Dermis blood vessel endothelial cell (primary cell): Measurements from ENCODE around the gene CCDC40. TPM values are rescaled to one million over a fixed set of nuclear protein-coding genes. Genes with fewer than 3 reads are reported as not detected.
A peak's percentile ranks its signal among the peaks of the same experiment; 100 is the strongest.
"Not testable (repeated sequence)": the region's sequence is repeated elsewhere in the genome, so short reads cannot be mapped to it uniquely, and the experiment has no call there.

Experiments used
- DNase-seq: peaks from one replicate; pipeline ENCODE4 v3.0.0; 2010
- total RNA-seq: library from RNA; depleted of rRNA; stranded (reverse); fragments of >200 nt; gene quantifications from 2 replicates; pipeline ENCODE4 v1.2.3, GENCODE V29; 2014

Gene CCDC40
- total RNA-seq, 1 donor from 2014 or later: 1.4 TPM

DNA sequence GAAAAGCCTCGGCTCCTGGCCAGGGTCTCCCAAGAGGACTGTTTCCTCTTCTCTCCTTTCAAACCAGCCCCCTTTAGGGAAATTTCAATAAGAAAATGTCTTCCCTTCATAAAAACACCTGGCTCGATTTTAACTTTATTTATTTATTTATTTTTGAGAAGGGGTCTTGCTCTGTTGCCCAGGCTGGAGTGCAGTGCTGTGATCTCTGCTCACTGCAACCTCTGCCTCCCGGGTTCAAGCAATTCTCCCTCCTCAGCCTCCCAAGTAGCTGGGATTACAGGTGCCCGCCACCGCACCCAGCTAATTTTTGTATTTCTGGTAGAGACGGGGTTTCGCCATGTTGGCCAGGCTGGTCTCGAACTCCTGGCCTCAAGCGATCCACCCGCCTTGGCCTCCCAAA lies 10.3 kb downstream of the CCDC40 start:
- DNase-seq: not testable (repeated sequence)

DNA sequence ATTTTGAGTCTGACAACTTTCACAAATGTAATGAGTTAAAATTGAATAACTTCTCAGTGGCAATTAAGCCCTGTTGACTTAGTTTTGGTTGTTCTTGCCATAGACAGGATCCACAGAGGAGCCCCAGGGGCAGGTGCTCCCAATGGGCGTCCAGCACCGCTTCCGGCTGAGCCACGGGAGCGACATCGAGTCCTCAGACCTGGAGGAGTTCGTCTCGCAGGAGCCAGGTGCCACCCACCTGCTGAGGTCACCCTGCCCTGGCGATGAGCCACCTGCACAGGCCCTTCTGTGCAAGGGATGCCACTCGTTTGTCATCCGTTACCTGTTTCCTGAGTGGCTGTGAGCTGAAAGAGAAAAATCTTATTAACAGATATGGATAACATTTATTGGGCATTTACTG lies 10.7 kb downstream of the CCDC40 start:
- no peak for DNase-seq

DNA sequence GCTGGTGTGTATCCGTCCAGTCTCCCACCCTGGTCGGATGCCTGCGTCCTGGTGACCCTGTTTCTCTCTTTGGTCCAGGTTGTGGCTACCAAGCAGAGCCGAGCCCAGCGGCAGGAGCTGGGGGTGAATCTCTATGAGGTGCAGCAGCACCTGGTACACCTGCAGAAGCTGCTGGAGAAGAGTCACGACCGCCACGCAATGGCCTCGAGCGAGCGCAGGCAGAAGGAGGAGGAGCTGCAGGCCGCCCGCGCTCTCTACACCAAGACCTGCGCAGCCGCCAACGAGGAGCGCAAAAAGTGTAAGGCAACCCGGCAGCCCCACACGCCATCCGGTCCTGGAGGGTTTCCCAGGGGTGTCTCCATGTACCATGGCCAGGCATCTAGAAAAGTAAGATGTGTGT lies 13.5 kb downstream of the CCDC40 start:
- DNase-seq: no peak

DNA sequence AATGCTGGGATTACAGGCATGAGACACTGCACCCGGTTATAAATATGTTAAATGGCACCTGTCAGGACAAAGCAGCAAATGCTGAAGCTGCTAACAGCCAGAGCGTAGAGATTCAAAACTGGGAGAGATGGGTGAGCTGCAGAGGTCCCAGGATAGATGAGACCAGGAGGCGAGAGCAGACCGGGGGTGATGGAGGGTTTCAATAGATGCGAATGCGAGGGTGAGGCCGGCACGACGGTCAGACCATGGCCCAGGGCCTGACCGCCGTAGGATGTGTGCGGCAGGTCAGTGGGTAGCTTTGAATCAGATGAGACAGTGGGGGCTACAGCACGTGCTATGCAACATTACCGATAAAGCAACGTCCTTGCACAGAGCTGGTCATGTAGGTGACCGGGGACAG lies 14.3 kb downstream of the CCDC40 start:
- DNase-seq: no peak

DNA sequence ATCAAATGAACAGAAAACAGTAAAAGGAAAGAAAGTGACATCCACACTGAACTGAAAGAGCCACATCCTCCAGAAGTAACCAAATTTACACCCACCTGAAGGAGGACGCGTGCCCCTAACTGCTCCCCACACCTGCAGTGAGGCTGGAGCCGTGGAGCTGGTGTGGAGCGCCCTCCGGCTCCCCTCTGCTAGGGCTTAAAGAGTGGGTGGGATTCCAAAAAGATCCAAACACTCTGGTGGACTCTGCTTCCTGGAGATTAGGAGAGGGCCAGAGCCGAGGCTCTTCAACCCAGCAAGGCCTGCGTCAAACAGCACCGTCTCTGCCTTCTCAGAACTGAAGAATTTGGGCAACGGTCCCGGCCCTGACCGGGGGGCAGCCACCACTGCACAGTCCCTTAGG lies 15.2 kb downstream of the CCDC40 start:
- no peak for DNase-seq

DNA sequence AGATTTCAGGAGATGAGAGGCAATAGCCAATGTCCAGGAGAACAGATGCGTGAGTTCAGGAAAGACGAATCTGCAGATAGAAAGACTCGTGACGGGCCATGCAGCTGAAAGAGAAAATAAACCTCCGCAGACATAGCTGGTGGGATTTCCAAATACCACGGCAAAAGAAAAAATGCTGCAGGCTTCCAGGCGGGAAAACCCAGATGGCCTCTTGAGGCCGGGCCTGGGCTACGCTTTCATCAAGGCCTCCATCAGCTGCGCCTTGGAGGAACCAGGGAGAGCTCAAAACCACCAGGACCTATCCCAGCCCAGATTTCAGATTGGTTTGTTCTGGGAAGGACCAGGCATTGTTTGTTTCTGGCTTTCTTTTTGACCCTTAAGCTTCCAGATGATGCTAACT lies 16.7 kb downstream of the CCDC40 start:
- DNase-seq: no peak

DNA sequence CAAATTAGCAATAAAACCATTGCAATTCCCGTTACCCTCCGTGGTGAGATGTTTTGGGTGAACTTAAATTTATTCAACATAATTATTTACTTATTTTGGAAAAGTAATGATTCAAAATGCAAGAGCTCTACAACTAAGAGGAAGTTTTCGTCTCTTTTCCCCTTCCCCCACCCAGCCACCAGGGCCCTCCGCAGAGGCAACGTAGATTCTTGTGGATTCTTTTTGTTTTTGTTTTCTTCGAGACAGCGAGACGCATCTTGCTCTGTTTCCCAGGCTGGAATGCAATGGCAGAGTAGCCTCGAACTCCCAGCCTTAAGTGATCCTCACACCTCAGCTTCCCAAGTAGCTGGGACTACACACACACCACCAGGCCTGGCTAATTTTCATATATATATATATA lies 19.2 kb downstream of the CCDC40 start:
- no peak for DNase-seq

DNA sequence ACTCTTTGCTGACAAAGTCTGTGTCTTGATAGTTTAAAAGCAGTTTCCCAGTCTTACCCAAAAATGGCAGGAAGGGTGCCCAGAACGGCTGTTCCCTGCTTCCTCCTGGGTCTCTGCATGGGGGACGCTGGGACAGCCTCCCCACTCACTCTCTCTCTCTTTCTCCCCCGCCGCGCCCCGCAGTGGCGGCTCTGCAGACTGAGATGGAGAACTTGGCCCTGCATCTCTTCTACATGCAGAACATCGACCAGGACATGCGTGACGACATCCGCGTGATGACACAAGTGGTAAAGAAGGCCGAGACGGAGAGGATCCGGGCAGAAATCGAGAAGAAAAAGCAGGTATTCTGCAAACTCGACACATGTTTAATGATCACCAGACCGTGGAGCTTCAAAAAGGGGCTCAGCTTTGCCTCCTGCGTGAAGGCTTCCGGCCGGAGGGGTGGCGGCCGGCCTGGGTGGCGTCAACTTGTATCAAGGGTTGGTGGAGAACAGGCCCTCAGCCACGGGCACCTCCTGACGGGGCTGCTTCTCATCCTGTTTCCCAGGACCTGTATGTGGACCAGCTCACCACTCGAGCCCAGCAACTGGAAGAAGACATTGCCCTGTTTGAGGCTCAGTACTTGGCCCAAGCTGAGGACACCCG lies 22.0 kb downstream of the CCDC40 start:
- DNase-seq: no peak

DNA sequence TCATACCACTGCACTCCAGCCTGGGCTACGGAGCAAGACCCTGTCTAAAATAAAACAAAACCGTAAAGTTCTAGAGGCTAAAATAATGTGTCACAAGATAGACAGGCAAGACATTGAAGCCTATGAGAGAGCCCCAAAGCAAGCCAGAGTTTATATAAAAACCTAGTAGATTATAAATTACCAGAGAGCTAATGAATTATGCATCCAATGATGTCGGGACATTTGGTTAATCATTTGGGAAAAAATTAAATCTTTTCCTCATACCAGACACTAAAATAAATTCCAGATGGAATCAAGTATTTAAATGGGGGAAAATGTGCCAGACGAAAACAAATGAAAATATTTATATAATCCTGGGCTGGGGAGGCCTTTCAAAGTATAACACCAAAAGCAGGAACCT lies 24.2 kb downstream of the CCDC40 start:
- DNase-seq: no peak

DNA sequence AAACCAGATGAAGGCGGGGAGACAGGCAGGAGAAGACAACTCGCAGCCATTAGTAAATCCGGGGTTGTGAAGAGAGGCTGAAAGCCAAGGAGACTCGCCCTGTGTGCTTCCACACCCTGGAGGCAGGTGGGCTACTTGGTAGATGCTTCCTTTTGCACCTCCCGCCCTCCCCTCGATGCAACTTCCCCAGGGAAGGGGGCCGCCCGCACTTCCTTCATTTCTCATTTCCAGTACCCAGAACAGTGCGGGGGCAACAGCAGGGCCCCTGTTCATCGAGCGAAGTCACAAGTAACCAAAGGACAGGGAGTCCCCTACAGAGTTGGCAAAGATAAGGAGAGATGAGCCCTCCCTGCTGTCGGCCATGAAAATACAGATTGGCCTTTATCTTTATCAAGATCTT lies 25.0 kb downstream of the CCDC40 start:
- no peak for DNase-seq

DNA sequence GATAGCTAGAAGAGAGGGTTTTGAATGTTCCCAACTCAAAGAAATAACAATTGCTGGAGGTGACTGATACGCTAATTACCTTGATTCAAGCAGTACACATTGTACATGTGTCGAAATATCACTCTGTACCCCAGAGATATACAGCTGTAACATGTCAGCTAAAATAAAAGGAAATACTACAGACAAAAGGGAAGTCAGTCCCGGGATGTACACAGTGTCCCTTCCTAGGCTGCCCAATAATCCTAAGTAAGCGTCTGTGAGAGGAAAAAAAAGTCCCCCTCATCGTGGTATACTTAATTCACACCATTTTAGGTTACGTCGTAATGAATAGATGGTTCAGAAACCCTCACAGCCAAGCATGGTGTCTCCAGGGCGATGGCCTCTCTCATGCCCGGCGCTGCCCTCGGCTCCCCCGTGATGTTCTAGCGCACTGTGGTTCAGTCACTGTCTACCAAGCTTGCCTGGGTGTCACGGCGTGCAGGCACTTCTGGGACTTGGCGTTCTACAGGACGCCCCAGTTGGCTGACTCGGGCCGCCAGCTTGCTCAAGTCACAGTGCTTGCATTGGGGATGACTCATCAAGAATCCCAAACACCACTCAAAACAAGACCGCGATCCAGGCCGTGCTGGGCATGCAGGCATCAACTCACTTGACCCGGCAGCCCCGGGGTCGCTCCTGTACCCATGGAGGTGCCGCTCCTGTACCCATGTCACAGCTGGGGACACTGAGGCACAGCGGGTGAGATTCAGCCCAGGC lies 27.6 kb downstream of the CCDC40 start:
- peak; percentile 53 for DNase-seq

DNA sequence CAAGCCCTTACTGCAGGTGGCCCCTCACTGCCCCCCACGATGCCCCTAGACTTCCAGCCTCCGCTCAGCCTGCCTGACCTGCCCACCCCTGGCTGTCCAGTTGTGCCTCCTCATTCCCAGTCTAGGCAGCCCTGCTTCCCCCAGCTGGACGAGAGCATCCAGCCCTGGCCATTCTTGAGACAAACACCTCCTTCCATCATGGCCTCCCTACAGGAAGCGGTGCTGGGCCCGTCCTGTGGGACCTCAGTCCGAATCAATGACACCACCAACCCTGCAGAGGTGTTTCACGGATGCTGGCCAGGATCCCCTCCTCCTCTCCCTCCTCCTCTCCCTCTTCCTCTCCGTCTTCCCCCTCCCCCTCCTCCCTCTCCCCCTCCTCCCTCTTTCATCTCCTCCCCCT lies 28.3 kb downstream of the CCDC40 start:
- no peak for DNase-seq

DNA sequence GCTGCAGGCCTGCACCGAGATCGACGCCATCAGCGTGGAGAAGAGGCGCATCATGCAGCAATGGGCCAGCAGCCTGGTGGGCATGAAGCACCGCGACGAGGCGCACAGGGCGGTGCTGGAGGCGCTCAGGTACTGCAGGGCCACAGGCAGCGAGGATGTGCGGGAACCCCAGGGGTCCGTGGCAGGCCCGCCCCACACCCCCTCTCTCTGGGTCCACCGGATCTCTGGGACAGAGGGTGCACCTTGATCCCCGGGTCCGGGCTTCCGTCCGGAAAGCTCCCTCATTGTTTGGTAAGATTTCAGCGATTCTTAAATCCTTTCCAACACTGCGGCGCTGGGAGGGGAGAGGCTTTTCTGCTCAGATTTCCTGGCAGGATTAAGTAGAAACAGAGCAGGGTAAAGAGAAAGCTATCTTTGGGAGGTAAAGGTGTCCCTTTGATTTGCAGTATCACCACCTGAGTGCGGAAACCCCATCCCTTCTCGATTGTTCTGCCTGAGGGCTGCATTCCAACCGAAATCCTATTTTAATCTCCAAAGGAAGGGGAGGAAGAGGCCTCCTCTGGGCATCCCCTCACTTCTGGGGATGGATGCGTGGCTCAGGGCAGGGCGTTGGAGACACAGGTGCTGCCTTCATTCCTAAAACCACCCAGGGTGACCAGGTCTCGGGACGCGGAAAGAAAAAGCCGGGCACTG lies 29.2 kb downstream of the CCDC40 start:
- no peak for DNase-seq

DNA sequence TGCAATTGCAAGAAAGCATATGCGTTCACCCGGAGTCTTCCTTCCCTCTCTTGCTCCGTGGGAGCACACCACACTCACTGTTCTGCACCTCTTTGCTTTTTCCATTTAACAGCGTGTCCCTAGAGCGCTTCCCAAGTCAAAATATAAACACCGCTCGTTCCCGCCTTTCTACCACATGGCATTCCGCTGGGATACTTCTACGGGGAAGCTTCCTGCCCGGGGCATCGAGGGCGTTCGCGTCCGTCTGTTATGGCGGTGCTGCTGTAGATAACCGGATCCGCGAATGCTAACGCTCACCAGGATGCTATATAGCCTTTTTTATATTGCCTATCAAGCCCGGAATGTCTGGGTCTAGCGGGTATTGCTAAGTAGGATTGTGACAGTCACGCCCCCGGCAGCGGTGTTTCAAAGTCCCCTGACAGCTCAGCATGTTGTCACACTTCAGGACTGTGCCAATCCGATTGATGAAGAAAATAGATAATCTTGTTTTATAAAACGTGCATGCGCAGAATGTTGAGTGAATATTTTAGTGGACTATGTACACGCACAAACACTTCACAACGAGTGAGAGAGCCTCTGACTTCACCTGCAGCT lies 31.0 kb downstream of the CCDC40 start:
- no peak for DNase-seq

DNA sequence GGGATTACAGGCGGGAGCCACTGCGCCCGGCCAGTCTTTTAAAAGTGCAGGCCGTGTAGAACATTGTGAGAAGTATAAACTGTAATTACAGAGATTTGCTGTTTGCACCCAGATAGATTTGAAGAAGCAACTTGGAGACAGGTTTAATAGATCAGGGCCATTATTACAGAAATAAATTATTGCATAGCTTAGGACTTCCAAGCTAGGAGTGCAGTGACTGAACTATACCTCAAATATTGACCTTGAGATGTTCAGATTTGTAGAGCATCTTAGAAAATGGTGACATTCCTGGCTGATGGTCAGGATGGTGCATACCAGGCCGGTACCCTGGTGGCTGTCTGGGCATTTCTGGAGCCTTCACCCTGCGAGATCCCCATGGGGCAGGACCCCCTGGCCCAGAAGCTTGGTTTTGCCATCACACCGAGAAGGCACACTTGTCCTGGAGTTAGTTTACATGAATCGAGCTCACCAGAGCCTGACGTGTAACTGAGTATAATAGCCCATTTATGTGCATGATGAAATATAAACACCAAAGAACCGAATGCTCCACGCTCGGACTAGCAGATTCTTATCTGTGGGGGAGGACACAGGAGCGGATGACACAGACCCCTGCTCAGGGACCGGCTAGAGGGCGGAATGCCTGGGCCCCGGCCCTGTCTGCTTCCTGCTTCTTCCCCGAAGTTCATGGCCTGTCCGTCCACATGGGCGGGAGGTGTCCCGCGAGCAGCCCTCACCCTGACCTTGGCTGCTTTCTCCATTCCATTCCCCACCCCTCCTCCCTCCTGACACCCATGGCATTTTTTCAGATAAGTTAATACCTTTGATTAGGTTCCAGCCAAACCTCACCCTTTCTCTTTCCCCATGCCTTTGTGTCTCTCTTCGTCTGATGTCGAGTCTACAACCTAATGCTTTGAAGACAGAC lies 32.1 kb downstream of the CCDC40 start:
- DNase-seq: peak; percentile 52

DNA sequence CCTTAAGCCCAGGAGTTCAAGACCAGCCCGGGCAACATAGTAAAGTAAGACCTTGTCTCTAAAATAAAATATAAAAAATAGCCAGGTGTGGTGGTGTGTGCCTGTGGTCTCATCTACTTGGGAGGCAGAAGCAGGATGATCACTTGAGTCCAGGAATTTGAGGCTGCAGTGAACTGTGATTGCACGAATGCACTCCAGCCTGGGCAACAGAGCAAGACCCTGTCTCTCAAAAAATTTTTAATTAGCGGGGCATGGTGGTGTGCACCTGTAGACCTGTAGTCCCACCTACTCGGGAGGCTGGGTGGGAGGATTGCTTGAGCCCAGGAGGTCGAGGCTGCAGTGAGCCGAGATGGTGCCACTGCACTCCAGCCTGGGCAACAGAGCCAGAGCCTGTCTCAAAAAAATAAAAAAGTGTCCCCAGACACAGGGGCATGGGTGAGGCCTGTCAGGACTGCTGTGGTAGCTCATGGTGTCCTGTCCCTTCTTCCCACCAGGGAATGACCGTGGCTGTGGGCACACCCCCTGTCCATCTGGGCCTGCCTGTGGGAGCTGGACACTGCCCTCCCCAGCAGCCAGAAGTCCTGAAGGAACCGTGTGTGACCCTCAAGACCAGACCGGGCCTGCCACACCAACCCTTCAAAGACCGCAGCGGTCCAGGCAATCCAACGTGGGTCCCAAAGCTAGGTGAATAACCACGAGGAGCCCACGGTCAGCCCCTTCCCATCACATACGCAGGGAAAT lies 34.1 kb downstream of the CCDC40 start:
- no peak for DNase-seq

DNA sequence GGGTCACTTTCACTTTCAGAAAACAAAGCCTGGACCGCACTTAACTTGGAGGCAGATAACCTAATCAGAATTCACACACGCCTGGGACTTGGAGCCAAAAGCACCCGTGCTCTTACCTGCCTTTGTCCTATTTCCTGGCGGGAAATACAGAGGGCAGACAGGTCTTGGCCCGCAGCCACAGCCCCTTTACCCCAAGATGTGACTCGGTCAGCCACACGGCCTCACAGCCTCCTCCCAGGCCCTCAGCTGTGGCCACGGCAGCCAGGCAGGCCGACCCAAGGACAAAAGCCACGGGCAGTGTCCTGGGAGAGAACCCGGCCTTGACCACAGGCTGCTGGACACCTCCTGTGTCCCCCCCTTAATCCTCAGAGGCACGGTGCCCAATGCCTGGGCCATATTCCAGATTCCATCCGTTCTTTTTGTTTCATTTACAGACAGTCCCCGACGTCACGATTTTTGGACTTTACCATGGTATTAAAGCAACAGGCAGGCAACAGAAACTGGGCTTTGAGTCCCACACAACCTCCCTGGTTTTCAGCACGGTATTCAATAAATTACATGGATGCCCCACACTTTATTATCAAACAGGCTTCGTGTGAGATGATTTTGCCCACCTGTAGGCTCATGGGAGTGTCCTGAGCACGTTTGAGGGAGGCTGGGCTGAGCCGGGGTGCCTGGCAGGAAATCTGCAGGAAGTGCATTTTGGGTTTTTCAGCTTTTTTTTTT lies 34.8 kb downstream of the CCDC40 start:
- peak; percentile 80 for DNase-seq

DNA sequence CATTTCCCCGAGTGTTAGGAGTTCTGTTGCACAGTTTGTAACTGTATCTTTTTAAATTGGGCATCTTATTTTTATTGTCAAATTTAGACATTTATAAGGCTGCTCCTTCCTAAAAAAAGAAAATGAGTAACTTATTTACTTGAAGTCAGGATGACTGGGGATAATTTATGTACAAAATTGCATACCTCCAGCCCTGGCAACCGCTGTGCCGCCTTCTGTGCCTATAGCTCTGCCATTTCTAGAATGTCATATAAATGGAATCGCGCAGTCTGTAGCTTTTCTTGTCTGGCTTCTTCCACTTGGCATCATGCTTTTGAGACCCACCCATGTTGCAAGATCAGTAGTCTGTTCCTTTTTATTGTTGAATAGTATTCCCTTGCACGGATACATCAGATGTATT lies 36.0 kb downstream of the CCDC40 start:
- DNase-seq: no peak

DNA sequence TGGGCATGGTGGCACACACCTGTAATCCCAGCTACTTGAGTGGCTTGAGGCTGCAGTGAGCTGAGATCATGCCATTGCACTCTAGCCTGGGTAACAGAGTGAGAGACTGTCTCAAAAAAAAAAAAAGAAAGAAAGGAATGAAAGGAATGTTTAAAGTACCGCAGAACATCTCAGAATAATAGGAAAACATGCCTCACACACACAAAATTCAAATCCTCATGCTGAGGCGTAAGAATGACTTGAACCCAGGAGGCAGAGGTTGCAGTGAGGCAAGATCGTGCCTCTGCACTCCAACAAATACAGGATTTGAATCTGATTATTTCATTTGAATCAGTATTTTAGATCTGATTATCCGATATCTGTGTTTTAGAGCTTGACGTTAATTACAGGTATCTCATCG lies 43.6 kb downstream of the CCDC40 start:
- DNase-seq: no peak

DNA sequence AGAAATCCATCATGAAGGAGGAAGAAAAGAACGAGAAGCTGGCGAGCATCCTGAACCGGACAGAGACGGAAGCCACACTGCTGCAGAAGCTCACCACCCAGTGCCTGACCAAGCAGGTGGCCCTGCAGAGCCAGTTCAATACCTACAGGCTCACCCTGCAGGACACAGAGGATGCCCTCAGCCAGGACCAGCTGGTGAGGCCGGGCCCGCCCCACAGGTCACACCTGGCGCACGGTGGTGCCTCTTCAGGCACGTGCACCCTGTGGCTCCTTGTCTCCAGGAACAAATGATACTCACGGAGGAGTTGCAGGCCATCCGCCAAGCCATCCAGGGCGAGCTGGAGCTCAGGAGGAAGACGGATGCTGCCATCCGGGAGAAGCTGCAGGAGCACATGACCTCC lies 45.2 kb downstream of the CCDC40 start:
- no peak for DNase-seq
